Endothelial cell of umbilical vein (primary cell): ENCODE measurements around the gene JHY. TPM values are rescaled to one million over a fixed set of nuclear protein-coding genes. Genes with fewer than 3 reads are reported as not detected.

ENCODE experiments used
- BruUV-seq: library from RNA; stranded (reverse); fragments of 400-500 nt; replicated peaks from 2 replicates; lab custom pipeline; 2021; lab: Mats Ljungman, UMichigan
- CTCF ChIA-PET: fragments of 300-600, 350-600 bp; sonication (Branson Sonifier 250); formaldehyde crosslinking; loops from one replicate; lab custom pipeline; 2021; ENCODE audit warnings: antibody characterized with exemption, inconsistent platforms; lab: Charles Lee
- POLR2A ChIA-PET: fragments of 300-600, 350-600 bp; sonication (Branson Sonifier 250); formaldehyde crosslinking; loops from one replicate; lab custom pipeline; 2021; ENCODE audit warnings: antibody characterized with exemption, inconsistent platforms; lab: Charles Lee
- DNase-seq: peaks from one replicate; pipeline ENCODE4 v3.0.0-alpha.2; 2011; ENCODE audit warnings: low read depth, low spot score
- FAIRE-seq: peaks from 2 replicates; lab custom pipeline; 2011; peaks lifted over from hg19 to GRCh38; lab: Jason Lieb, UNC
- H2AFZ ChIP-seq: 2 replicates; pipeline ENCODE4 v1.6.0; 2012; ENCODE audit warnings: low read depth, low read length, control low read depth, inconsistent platforms
- H3K27ac ChIP-seq: 2 replicates; pipeline ENCODE4 v1.5.1; 2011; ENCODE audit warnings: low read depth, mild to moderate bottlenecking, control low read depth, low read length, moderate library complexity; ENCODE audit not compliant: insufficient read depth
- H3K27me3 ChIP-seq, 2 experiments: 2 replicates each; pipeline versions ENCODE4 v1.6.0 to v1.6.1; 2011; ENCODE audit warnings: low read length in 2 of 2, mixed read lengths in 1 of 2; ENCODE audit not compliant: control insufficient read depth in 2 of 2, insufficient read depth in 2 of 2
- H3K36me3 ChIP-seq, 2 experiments: 2 replicates in 1 of 2; 3 replicates in 1 of 2; pipeline ENCODE4 v1.5.1; 2011; ENCODE audit warnings: low read length in 2 of 2, mild to moderate bottlenecking in 1 of 2, moderate library complexity in 1 of 2; ENCODE audit not compliant: control insufficient read depth in 2 of 2, insufficient read depth in 2 of 2; ENCODE audit errors: extremely low read depth in 1 of 2
- H3K4me1 ChIP-seq: 3 replicates; pipeline ENCODE4 v1.5.1; 2011; ENCODE audit warnings: mild to moderate bottlenecking, low read length; ENCODE audit not compliant: control insufficient read depth, insufficient read depth; ENCODE audit errors: extremely low read depth
- H3K4me2 ChIP-seq: 2 replicates; pipeline ENCODE4 v1.6.1; 2011; ENCODE audit warnings: low read length, control low read depth, mixed read lengths; ENCODE audit not compliant: insufficient read depth
- H3K4me3 ChIP-seq, 3 experiments: fragments of 200-600 bp in 1 of 3; sonication (generic), shearing (Covaris generic) in 1 of 3; replicated peaks in 1 of 3; 2 replicates each; pipeline ENCODE4 v1.5.1; 2011 to 2016; ENCODE audit warnings: control low read depth in 3 of 3, low read length in 3 of 3, mild to moderate bottlenecking in 2 of 3, inconsistent platforms in 1 of 3, low read depth in 1 of 3, moderate library complexity in 1 of 3; ENCODE audit not compliant: insufficient read depth in 1 of 3
- H3K79me2 ChIP-seq: 2 replicates; pipeline ENCODE4 v1.6.0; 2012; ENCODE audit warnings: low read length, inconsistent platforms; ENCODE audit not compliant: control insufficient read depth, insufficient read depth
- H3K9ac ChIP-seq: replicated peaks from 2 replicates; pipeline ENCODE3; 2011; ENCODE audit warnings: low read length, control low read depth; ENCODE audit not compliant: insufficient read depth; ENCODE audit errors: extremely low read depth
- H3K9me1 ChIP-seq: replicated peaks from 3 replicates; pipeline ENCODE4 v1.6.0; 2011; ENCODE audit warnings: mild to moderate bottlenecking, low read length; ENCODE audit not compliant: control insufficient read depth, insufficient read depth; ENCODE audit errors: extremely low read depth
- H3K9me3 ChIP-seq: replicated peaks from 2 replicates; pipeline ENCODE4 v1.5.1; 2012; ENCODE audit warnings: low read length, inconsistent platforms; ENCODE audit not compliant: control insufficient read depth, insufficient read depth
- H4K20me1 ChIP-seq: replicated peaks from 2 replicates; pipeline ENCODE3; 2011; ENCODE audit warnings: mild to moderate bottlenecking, low read length; ENCODE audit not compliant: control insufficient read depth, insufficient read depth; ENCODE audit errors: extremely low read depth
- MAX ChIP-seq: IDR thresholded peaks from 2 replicates; pipeline ENCODE4 v1.6.1; 2011; ENCODE audit not compliant: insufficient read depth, insufficient read length
- dilution Hi-C: fragments of 300-500 bp; cut with MboI; formaldehyde crosslinking; loops from one replicate; pipeline ENCODE4 v1.15.0; 2019; ENCODE audit warnings: low sequenced_read_pairs; ENCODE audit not compliant: extremely low pct_ligation_motif_present
- intact Hi-C: fragments of 100-400 bp; cut with micrococcal nuclease; formaldehyde crosslinking; loops from one replicate; pipeline ENCODE4 v1.10.0; 2022
- polyA plus RNA-seq, 4 experiments: library from polyadenylated mRNA; depleted of rRNA in 3 of 4; stranded (reverse) in 3 of 4; unstranded in 1 of 4; fragments of >200 nt; gene quantifications; 2 replicates each; pipeline versions ENCODE4 v1.2.1 to v1.2.3, GENCODE V29; 2011 to 2012; ENCODE audit warnings: missing spikeins in 1 of 4
- total RNA-seq: library from RNA; stranded (reverse); gene quantifications from 2 replicates; pipeline ENCODE4 v1.2.3, GENCODE V29; 2021
- TF ChIP-seq, protein P1 (sequence below), 2 donors: IDR thresholded peaks; 1 replicate in 1 of 2; 2 replicates in 1 of 2; pipeline ENCODE4 v1.5.1; 2011; ENCODE audit warnings: low read length in 2 of 2, mild to moderate bottlenecking in 2 of 2, moderate library complexity in 2 of 2, control low read depth in 1 of 2, inconsistent platforms in 1 of 2, low read depth in 1 of 2; ENCODE audit not compliant: insufficient read depth in 1 of 2; ENCODE audit errors: extremely low read depth in 1 of 2

JHY gene
- total and polyA plus RNA-seq, 2 donors (not counting 3 experiments of a cell fraction or from before 2014, with no cell fraction given) = 1.8 to 3.9 TPM

DNA sequence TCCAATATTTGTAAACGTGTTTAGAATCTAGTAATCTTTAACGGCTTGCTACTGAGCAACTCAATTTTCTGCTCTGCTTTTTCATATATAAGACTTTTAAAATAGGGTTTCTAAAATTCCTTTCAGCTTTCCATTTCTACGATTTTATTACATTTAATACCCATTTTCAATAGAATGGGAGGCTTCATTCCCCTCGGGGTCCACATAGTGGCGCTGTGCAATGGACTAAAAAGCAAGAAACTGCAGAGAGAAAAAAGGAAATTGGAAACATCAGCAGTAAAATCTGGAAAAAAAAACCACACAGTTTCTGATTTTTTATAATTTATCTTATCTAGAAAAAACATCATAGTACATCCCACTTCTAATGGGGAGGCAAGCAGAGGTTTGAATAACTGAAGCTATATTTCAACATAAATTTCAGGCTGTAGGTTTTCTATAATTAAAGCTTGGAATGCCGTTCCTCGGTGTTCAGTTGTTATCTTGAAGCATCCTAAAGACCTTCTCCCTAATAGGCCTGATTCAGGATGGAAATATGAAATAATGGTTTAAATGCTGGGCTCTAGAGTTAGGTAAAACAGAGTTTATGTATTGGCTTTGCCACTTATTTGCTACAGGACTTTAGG is 18.7 kb upstream of the JHY start:
- H3K9ac ChIP-seq = no peak overlapping the region
- no peaks in the 10 kb centered on the region for H3K9me3 ChIP-seq
- no peaks in the 10 kb centered on the region for H3K9me1 ChIP-seq
- peak overlapping the region; percentile 29 for H3K4me2 ChIP-seq
- H3K4me3 ChIP-seq = no peak overlapping the region
- no peaks in the 10 kb centered on the region for H3K79me2 ChIP-seq
- H3K36me3 ChIP-seq = no peaks in the 10 kb centered on the region
- peak; percentile 56 for DNase-seq
- H2AFZ ChIP-seq = no peak overlapping the region
- H3K27me3 ChIP-seq = peaks cover 11 to 18% of the 10 kb centered on the region in 2 experiments
- dilution Hi-C loops (loop anchor here (10.0 kb wide), 1 partner anchor 161 kb away; no protein-coding TSS in a partner anchor), intact Hi-C loops (loop anchor here (1.0 kb wide), 2 partner anchors 159 to 190 kb away; no protein-coding TSS in a partner anchor)
- no peaks in the 10 kb centered on the region for H3K4me1 ChIP-seq
- POLR2A ChIA-PET = interaction anchor here (0.6 kb wide), 1 partner anchor 169 kb away, joined by 4 read pairs; no protein-coding TSS in a partner anchor
- no TSS peak for BruUV-seq
- peak; percentile 57 for FAIRE-seq
- CTCF ChIA-PET = interaction anchor here (0.6 to 9.2 kb wide), 74 partner anchors 9 to 397 kb away, joined by 3 to 621 read pairs (median 4); partner anchors contain the start of gene HSPA8
- no peak for TF ChIP-seq MAX
- TF ChIP-seq, protein P1, sequence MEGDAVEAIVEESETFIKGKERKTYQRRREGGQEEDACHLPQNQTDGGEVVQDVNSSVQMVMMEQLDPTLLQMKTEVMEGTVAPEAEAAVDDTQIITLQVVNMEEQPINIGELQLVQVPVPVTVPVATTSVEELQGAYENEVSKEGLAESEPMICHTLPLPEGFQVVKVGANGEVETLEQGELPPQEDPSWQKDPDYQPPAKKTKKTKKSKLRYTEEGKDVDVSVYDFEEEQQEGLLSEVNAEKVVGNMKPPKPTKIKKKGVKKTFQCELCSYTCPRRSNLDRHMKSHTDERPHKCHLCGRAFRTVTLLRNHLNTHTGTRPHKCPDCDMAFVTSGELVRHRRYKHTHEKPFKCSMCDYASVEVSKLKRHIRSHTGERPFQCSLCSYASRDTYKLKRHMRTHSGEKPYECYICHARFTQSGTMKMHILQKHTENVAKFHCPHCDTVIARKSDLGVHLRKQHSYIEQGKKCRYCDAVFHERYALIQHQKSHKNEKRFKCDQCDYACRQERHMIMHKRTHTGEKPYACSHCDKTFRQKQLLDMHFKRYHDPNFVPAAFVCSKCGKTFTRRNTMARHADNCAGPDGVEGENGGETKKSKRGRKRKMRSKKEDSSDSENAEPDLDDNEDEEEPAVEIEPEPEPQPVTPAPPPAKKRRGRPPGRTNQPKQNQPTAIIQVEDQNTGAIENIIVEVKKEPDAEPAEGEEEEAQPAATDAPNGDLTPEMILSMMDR (IDR thresholded peaks at IDR 0.05; ENCODE audit: extremely low read depth in 1 of 2, insufficient read depth in 1 of 2, low read depth in 1 of 2, low read length in 2 of 2) = peak; percentile 66 to 76
- H3K27ac ChIP-seq = no peak overlapping the region
- no peaks in the 10 kb centered on the region for H4K20me1 ChIP-seq
